Measurements from ENCODE around the gene ATXN7L2.

ATXN7L2 gene

DNA sequence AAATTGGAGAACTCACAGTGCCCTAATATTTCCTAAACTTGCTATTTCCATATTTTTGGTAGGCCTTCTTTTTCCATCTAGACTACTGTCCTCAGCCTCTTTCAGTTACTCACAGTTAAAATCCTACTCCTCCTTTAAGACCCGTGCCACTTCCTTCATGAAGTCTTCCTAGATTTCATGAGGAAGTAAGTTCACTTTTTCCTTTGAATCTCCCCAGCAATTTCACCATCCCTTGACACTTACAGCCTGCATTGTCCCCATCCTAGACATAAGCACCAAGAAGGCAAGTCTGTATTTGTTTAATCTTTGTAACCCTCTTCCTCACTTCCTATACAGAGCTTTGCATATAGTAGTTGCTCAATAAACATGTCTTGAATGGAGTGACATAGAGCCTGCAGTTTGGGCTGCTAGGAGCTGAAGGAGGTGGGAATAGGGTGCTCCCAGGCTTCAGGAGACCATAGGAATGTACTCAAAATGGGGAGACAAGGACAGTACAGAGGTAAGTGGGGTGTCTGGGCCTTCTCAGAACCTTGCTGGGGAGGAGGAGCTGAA is 50.7 kb downstream of the ATXN7L2 start:
- no peak overlapping the region for H4K91ac ChIP-seq (ENCODE audit: low read length)
- H3K4me3 ChIP-seq (ENCODE audit: insufficient read depth in 1 of 2, low read depth in 1 of 2, low read length in 2 of 2): no peak overlapping the region
- H3K27ac ChIP-seq (ENCODE audit: low read length, poor library complexity, severe bottlenecking): no peak overlapping the region
- no peak overlapping the region for H3K18ac ChIP-seq (ENCODE audit: low read depth in 1 of 2, low read length in 2 of 2)
- no peaks in the 10 kb centered on the region for H3K36me3 ChIP-seq (ENCODE audit: control insufficient read depth in 1 of 2, insufficient read depth in 2 of 2, low read depth in 1 of 2, low read length in 2 of 2)
- no peak for DNase-seq
- H3K4me2 ChIP-seq (ENCODE audit: low read length, poor library complexity, severe bottlenecking): no peak overlapping the region
- WGBS: 85% methylated on average over 1 of the region's 1 CpG
- H3K9me3 ChIP-seq (ENCODE audit: control insufficient read depth, low read length): no peaks in the 10 kb centered on the region
- peaks cover 8 to 11% of the 10 kb centered on the region in 2 experiments for H3K27me3 ChIP-seq (ENCODE audit: control insufficient read depth in 1 of 2, insufficient read depth in 1 of 2, low read length in 2 of 2)
- no peak overlapping the region for H4K8ac ChIP-seq (ENCODE audit: low read length)
- no peak overlapping the region for H3K4ac ChIP-seq (ENCODE audit: low read depth in 1 of 2, low read length in 2 of 2)
- H3K14ac ChIP-seq (ENCODE audit: low read length in 2 of 2): no peak overlapping the region
- peaks cover 15% of the 10 kb centered on the region for H3K4me1 ChIP-seq (ENCODE audit: control insufficient read depth, insufficient read depth, low read depth, low read length)
- no peak overlapping the region for H2AK5ac ChIP-seq (ENCODE audit: low read length, severe bottlenecking)
- no peak overlapping the region for H3K9ac ChIP-seq (ENCODE audit: low read length)
- H2BK120ac ChIP-seq (ENCODE audit: low read depth, low read length): no peak overlapping the region
- H2BK15ac ChIP-seq (ENCODE audit: low read depth, poor library complexity, severe bottlenecking): no peak overlapping the region
- no peak overlapping the region for H2BK12ac ChIP-seq (ENCODE audit: low read length in 2 of 2)
- H3K79me1 ChIP-seq (replicated peaks; ENCODE audit: low read length, poor library complexity, severe bottlenecking): no peaks in the 10 kb centered on the region
- H2BK5ac ChIP-seq (ENCODE audit: low read depth, low read length, poor library complexity, severe bottlenecking): no peak overlapping the region
- H3K23ac ChIP-seq (ENCODE audit: low read length in 2 of 2): no peak overlapping the region
- no peak overlapping the region for H2AFZ ChIP-seq (ENCODE audit: low read depth, low read length)

DNA sequence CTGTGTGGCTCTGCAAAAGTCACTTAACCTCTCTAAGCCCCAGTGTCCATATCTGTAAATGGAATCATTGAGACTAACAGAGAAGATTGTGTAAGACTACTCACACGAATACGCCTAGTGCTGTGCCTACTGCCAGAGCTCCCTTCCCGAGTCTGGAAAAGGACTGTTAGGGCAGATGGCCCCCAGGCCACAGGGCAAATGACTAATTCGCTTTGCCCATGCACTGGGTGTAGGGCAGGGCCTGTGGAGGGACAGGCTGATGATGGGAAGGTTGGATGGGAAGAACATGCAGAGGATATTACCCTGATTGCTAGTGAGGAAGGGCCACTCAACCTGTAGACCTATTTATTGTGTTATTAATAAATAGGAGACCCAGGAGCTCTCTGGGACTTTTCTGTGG is 51.8 kb downstream of the ATXN7L2 start:
- Histone ChIP-seq H3K9ac (ENCODE audit: low read length) (no peak overlapping the region), H3K4ac (ENCODE audit: low read depth in 1 of 2, low read length in 2 of 2) (no peak overlapping the region), H2AK5ac (ENCODE audit: low read length, severe bottlenecking) (no peak overlapping the region), H3K9me3 (ENCODE audit: control insufficient read depth, low read length) (no peaks in the 10 kb centered on the region), H2BK120ac (ENCODE audit: low read depth, low read length) (no peak overlapping the region), H2BK5ac (ENCODE audit: low read depth, low read length, poor library complexity, severe bottlenecking) (no peak overlapping the region), H3K23ac (ENCODE audit: low read length in 2 of 2) (no peak overlapping the region), H3K4me3 (ENCODE audit: insufficient read depth in 1 of 2, low read depth in 1 of 2, low read length in 2 of 2) (no peak overlapping the region), H3K18ac (ENCODE audit: low read depth in 1 of 2, low read length in 2 of 2) (no peak overlapping the region), H3K36me3 (ENCODE audit: control insufficient read depth in 1 of 2, insufficient read depth in 2 of 2, low read depth in 1 of 2, low read length in 2 of 2) (no peaks in the 10 kb centered on the region), H2BK12ac (ENCODE audit: low read length in 2 of 2) (peak overlapping the region in 1 of 2 experiments; percentile 57), H4K91ac (ENCODE audit: low read length) (no peak overlapping the region), H3K14ac (ENCODE audit: low read length in 2 of 2) (no peak overlapping the region), H3K27me3 (ENCODE audit: control insufficient read depth in 1 of 2, insufficient read depth in 1 of 2, low read length in 2 of 2) (peaks cover 19 to 22% of the 10 kb centered on the region in 2 experiments), H2AFZ (ENCODE audit: low read depth, low read length) (peak overlapping the region; percentile 42), H3K4me2 (ENCODE audit: low read length, poor library complexity, severe bottlenecking) (no peak overlapping the region), H2BK15ac (ENCODE audit: low read depth, poor library complexity, severe bottlenecking) (no peak overlapping the region), H3K27ac (ENCODE audit: low read length, poor library complexity, severe bottlenecking) (no peak overlapping the region), H3K4me1 (ENCODE audit: control insufficient read depth, insufficient read depth, low read depth, low read length) (peaks cover 11% of the 10 kb centered on the region), H4K8ac (ENCODE audit: low read length) (no peak overlapping the region), H3K79me1 (replicated peaks; ENCODE audit: low read length, poor library complexity, severe bottlenecking) (no peaks in the 10 kb centered on the region)
- DNase-seq: peak; percentile 37
- 72% methylated on average over 4 of the region's 4 CpGs for WGBS

DNA sequence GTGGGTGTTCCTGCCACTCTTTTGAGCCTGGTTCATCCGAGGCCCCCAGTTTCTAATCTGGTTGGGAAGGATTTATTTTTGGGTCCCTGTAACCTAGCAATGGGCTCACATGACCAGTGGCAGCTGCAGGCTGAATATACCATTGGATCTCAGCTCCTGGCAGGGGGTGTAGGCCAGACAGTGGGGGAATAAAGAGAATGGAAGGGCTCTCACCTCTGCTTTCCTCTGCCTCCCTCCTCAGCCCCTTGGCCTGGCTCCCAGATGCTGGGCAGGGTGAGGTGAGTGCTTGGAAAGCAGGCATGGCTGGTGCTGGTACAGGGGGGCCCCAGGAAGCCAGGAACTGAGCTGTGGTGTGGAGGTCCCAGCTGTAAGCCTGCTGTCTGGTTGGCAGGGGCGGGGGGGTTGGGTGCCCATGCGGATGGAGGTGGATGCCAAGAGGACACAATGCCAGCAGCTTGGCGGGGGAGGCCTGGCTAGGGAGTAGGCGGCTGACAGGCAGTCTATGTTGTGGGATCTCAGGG is 52.3 kb downstream of the ATXN7L2 start:
- peaks cover 11% of the 10 kb centered on the region for H3K4me1 ChIP-seq (ENCODE audit: control insufficient read depth, insufficient read depth, low read depth, low read length)
- no peak overlapping the region for H2BK15ac ChIP-seq (ENCODE audit: low read depth, poor library complexity, severe bottlenecking)
- WGBS: 89% methylated on average over 5 of the region's 5 CpGs

DNA sequence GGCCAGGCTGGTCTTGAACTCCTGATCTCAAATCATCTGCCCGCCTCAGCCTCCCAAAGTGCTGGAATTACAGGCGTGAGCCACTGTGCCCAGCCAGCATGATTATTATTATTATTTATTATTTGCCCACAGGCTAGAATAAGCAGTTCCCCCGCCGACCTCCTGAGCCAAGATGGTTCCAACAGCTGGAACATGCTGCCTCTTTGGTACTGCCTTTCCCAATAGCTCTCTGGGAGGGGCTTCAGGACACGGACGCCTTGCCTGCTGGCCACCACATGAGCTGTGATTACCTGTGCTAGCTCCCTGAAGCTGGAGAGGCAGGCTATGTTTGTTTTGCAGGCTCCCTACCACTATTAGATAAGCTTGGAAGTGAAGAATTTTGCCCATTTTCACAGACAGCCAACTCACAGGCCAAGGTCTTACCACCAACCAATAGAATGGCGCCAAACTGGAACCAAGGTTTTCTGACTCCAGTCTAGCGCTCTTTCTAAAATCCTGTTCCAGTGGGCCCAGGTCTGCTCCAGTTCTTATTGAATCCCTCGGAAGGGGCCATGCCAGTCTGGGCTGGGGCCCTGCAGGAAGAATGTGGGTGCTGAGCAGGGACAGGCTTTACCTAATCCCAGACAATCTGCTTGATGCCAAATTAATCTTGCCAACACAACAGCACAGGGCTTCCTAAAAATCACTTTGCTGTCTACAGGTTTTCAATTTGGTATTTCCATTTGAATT is 53.9 kb downstream of the ATXN7L2 start:
- H3K4me3 ChIP-seq (ENCODE audit: insufficient read depth in 1 of 2, low read depth in 1 of 2, low read length in 2 of 2): no peak overlapping the region
- no peak overlapping the region for H3K23ac ChIP-seq (ENCODE audit: low read length in 2 of 2)
- no peak overlapping the region for H2BK5ac ChIP-seq (ENCODE audit: low read depth, low read length, poor library complexity, severe bottlenecking)
- no peaks in the 10 kb centered on the region for H3K79me1 ChIP-seq (replicated peaks; ENCODE audit: low read length, poor library complexity, severe bottlenecking)
- H3K9me3 ChIP-seq (ENCODE audit: control insufficient read depth, low read length): no peaks in the 10 kb centered on the region
- no peak overlapping the region for H2AK5ac ChIP-seq (ENCODE audit: low read length, severe bottlenecking)
- H3K36me3 ChIP-seq (ENCODE audit: control insufficient read depth in 1 of 2, insufficient read depth in 2 of 2, low read depth in 1 of 2, low read length in 2 of 2): no peaks in the 10 kb centered on the region
- H3K27me3 ChIP-seq (ENCODE audit: control insufficient read depth in 1 of 2, insufficient read depth in 1 of 2, low read length in 2 of 2): peaks cover 30 to 33% of the 10 kb centered on the region in 2 experiments
- H4K8ac ChIP-seq (ENCODE audit: low read length): no peak overlapping the region
- H3K9ac ChIP-seq (ENCODE audit: low read length): no peak overlapping the region
- H2AFZ ChIP-seq (ENCODE audit: low read depth, low read length): no peak overlapping the region
- no peak overlapping the region for H4K91ac ChIP-seq (ENCODE audit: low read length)
- H3K18ac ChIP-seq (ENCODE audit: low read depth in 1 of 2, low read length in 2 of 2): no peak overlapping the region
- H3K4me2 ChIP-seq (ENCODE audit: low read length, poor library complexity, severe bottlenecking): no peak overlapping the region
- H3K14ac ChIP-seq (ENCODE audit: low read length in 2 of 2): no peak overlapping the region
- no peak for DNase-seq
- H3K27ac ChIP-seq (ENCODE audit: low read length, poor library complexity, severe bottlenecking): no peak overlapping the region
- no peak overlapping the region for H2BK120ac ChIP-seq (ENCODE audit: low read depth, low read length)
- WGBS: 98% methylated on average over 8 of the region's 9 CpGs
- H3K4me1 ChIP-seq (ENCODE audit: control insufficient read depth, insufficient read depth, low read depth, low read length): peaks cover 4% of the 10 kb centered on the region
- H3K4ac ChIP-seq (ENCODE audit: low read depth in 1 of 2, low read length in 2 of 2): no peak overlapping the region
- H2BK15ac ChIP-seq (ENCODE audit: low read depth, poor library complexity, severe bottlenecking): no peak overlapping the region
- no peak overlapping the region for H2BK12ac ChIP-seq (ENCODE audit: low read length in 2 of 2)

More for the DNA sequence above, 52.3 kb downstream of the ATXN7L2 start:
- H2AFZ ChIP-seq (ENCODE audit: low read depth, low read length): no peak overlapping the region
- H4K8ac ChIP-seq (ENCODE audit: low read length): no peak overlapping the region
- H2BK5ac ChIP-seq (ENCODE audit: low read depth, low read length, poor library complexity, severe bottlenecking): no peak overlapping the region
- H3K4ac ChIP-seq (ENCODE audit: low read depth in 1 of 2, low read length in 2 of 2): no peak overlapping the region
- no peaks in the 10 kb centered on the region for H3K9me3 ChIP-seq (ENCODE audit: control insufficient read depth, low read length)
- peaks cover 25 to 26% of the 10 kb centered on the region in 2 experiments for H3K27me3 ChIP-seq (ENCODE audit: control insufficient read depth in 1 of 2, insufficient read depth in 1 of 2, low read length in 2 of 2)
- no peaks in the 10 kb centered on the region for H3K79me1 ChIP-seq (replicated peaks; ENCODE audit: low read length, poor library complexity, severe bottlenecking)
- no peak overlapping the region for H3K27ac ChIP-seq (ENCODE audit: low read length, poor library complexity, severe bottlenecking)
- H2BK120ac ChIP-seq (ENCODE audit: low read depth, low read length): no peak overlapping the region
- no peak for DNase-seq
- peak overlapping the region in 1 of 2 experiments; percentile 44 for H3K14ac ChIP-seq (ENCODE audit: low read length in 2 of 2)
- H3K23ac ChIP-seq (ENCODE audit: low read length in 2 of 2): no peak overlapping the region
- H3K18ac ChIP-seq (ENCODE audit: low read depth in 1 of 2, low read length in 2 of 2): peak overlapping the region in 1 of 2 experiments; percentile 37
- H4K91ac ChIP-seq (ENCODE audit: low read length): no peak overlapping the region
- H2AK5ac ChIP-seq (ENCODE audit: low read length, severe bottlenecking): no peak overlapping the region
- H3K36me3 ChIP-seq (ENCODE audit: control insufficient read depth in 1 of 2, insufficient read depth in 2 of 2, low read depth in 1 of 2, low read length in 2 of 2): no peaks in the 10 kb centered on the region
- H3K4me2 ChIP-seq (ENCODE audit: low read length, poor library complexity, severe bottlenecking): no peak overlapping the region
- H2BK12ac ChIP-seq (ENCODE audit: low read length in 2 of 2): no peak overlapping the region
- no peak overlapping the region for H3K4me3 ChIP-seq (ENCODE audit: insufficient read depth in 1 of 2, low read depth in 1 of 2, low read length in 2 of 2)
- no peak overlapping the region for H3K9ac ChIP-seq (ENCODE audit: low read length)

All from mesenchymal stem cell (in vitro differentiated cells and primary cell).